SIG-M5 treated with dmso at 0.1 percent for 504 hours (cell line): Measurements from ENCODE around the gene NDUFAF3.

ENCODE experiments used
- DNase-seq: peaks from one replicate; lab custom pipeline; 2025; ENCODE audit not compliant: unreplicated experiment; lab: John Stamatoyannopoulos, UW

The NDUFAF3 gene

GRCh38 chr3:49021813-49022687, at the start of gene NDUFAF3:
NDUFAF3 (plus strand) TSS chr3:49022121; CDS start chr3:49022145, 24 bp downstream.
- DNase-seq, result peak; percentile 78

- DNase-seq, result no peak
Observed at GRCh38 chr3:48974076-48974864, 47.7 kb upstream of the NDUFAF3 start.

- no peak for DNase-seq
Observed at GRCh38 chr3:48979451-48979850, 42.5 kb upstream of the NDUFAF3 start.

- no peak for DNase-seq
Observed at GRCh38 chr3:48980295-48980694, 41.6 kb upstream of the NDUFAF3 start.

- DNase-seq, result no peak
Observed at GRCh38 chr3:48982016-48982415, 39.9 kb upstream of the NDUFAF3 start.

GRCh38 chr3:48982686-48983085, 39.2 kb upstream of the NDUFAF3 start:
- DNase-seq, result no peak

GRCh38 chr3:48983096-48983495, 38.8 kb upstream of the NDUFAF3 start:
- DNase-seq, result no peak

- DNase-seq, result no peak
Observed at GRCh38 chr3:48984663-48985062, 37.3 kb upstream of the NDUFAF3 start.

- no peak for DNase-seq
Observed at GRCh38 chr3:48985831-48986376, 36.0 kb upstream of the NDUFAF3 start.

- DNase-seq, result no peak
Observed at GRCh38 chr3:48989126-48989795, 32.7 kb upstream of the NDUFAF3 start.

GRCh38 chr3:48989796-48990635, 31.9 kb upstream of the NDUFAF3 start, which contains the start of gene P4HTM:
P4HTM (plus strand) TSS chr3:48990241; CDS start chr3:48990257, 16 bp downstream.
- DNase-seq, result peak; percentile 88

GRCh38 chr3:48990636-48991469, 31.1 kb upstream of the NDUFAF3 start:
- peak; percentile 22 for DNase-seq

GRCh38 chr3:48991851-48992545, 29.9 kb upstream of the NDUFAF3 start:
- no peak for DNase-seq

- DNase-seq, result no peak
Observed at GRCh38 chr3:48993834-48994233, 28.1 kb upstream of the NDUFAF3 start.

GRCh38 chr3:48996640-48997039, 25.3 kb upstream of the NDUFAF3 start:
- no peak for DNase-seq

GRCh38 chr3:48997102-48997635, 24.8 kb upstream of the NDUFAF3 start:
- DNase-seq, result no peak

- no peak for DNase-seq
Observed at GRCh38 chr3:48997714-48998637, 23.9 kb upstream of the NDUFAF3 start.
